K562 (cell line): Measurements from ENCODE around the gene YBX2. TPM values are rescaled to one million over a fixed set of nuclear protein-coding genes. Genes with fewer than 3 reads are reported as not detected.
A peak's percentile ranks its signal among the peaks of the same experiment; 100 is the strongest.

ENCODE experiments used
- ARNT ChIP-seq, 2 experiments: fragments of 450-650 bp; IDR thresholded peaks; 2 replicates each; pipeline ENCODE4 v1.6.1; 2016; ENCODE audit warnings: mild to moderate bottlenecking in 1 of 2
- CREB1 ChIP-seq, 2 experiments: sonication (generic) in 1 of 2; formaldehyde crosslinking in 1 of 2; IDR thresholded peaks; 2 replicates each; pipeline versions ENCODE4 v1.6.1 to v1.8.0; 2012 to 2022; ENCODE audit warnings: inconsistent platforms in 1 of 2, mild to moderate bottlenecking in 1 of 2, missing genetic modification reagents in 1 of 2, moderate library complexity in 1 of 2
- CTBP1 ChIP-seq: fragments of 450-650 bp; IDR thresholded peaks from 2 replicates; pipeline ENCODE4 v1.6.1; 2016; ENCODE audit warnings: borderline replicate concordance
- DIDO1 ChIP-seq: fragments of 450-650 bp; IDR thresholded peaks from 2 replicates; pipeline ENCODE4 v1.6.1; 2016; ENCODE audit warnings: low read depth, missing biosample characterization, missing genetic modification characterization
- E2F6 ChIP-seq, 2 experiments: IDR thresholded peaks; 2 replicates each; pipeline ENCODE4 v1.6.1; 2011; ENCODE audit warnings: borderline replicate concordance in 1 of 2, control low read depth in 1 of 2, low read depth in 1 of 2, low read length in 1 of 2, mild to moderate bottlenecking in 1 of 2, mixed read lengths in 1 of 2, moderate library complexity in 1 of 2; ENCODE audit not compliant: insufficient read depth in 1 of 2, insufficient read length in 1 of 2, poor library complexity in 1 of 2, severe bottlenecking in 1 of 2; ENCODE audit errors: extremely low read depth in 1 of 2
- ELK1 ChIP-seq: sonication (generic); formaldehyde crosslinking; IDR thresholded peaks from 2 replicates; pipeline ENCODE4 v1.8.1; 2022; ENCODE audit warnings: missing genetic modification reagents
- EP400 ChIP-seq: fragments of 450-650 bp; IDR thresholded peaks from 2 replicates; pipeline ENCODE4 v1.6.1; 2017; ENCODE audit warnings: antibody characterized with exemption, mild to moderate bottlenecking, moderate library complexity
- FOXK2 ChIP-seq, 2 experiments: fragments of 450-650 bp; IDR thresholded peaks in 1 of 2; conservative IDR thresholded peaks in 1 of 2; 2 replicates each; pipeline ENCODE4 v1.6.1; 2016; ENCODE audit warnings: low read depth in 2 of 2, mild to moderate bottlenecking in 1 of 2
- GTF2F1 ChIP-seq: IDR thresholded peaks from 2 replicates; pipeline ENCODE4 v1.6.1; 2011; ENCODE audit warnings: low read depth, low read length, improper control_type of control experiment
- HCFC1 ChIP-seq: IDR thresholded peaks from 2 replicates; pipeline ENCODE4 v1.6.1; 2012; ENCODE audit warnings: low read depth, low read length, improper control_type of control experiment
- HDGF ChIP-seq: fragments of 450-650 bp; IDR thresholded peaks from 2 replicates; pipeline ENCODE4 v1.6.1; 2016
- KDM5B ChIP-seq: fragments of 200-600 bp; sonication (generic); IDR thresholded peaks from 2 replicates; pipeline ENCODE4 v1.6.1; 2012; ENCODE audit warnings: low read depth, mild to moderate bottlenecking, moderate library complexity, low read length, control low read depth, inconsistent platforms; ENCODE audit not compliant: insufficient replicate concordance
- LCOR ChIP-seq: sonication (generic); formaldehyde crosslinking; IDR thresholded peaks from 2 replicates; pipeline ENCODE4 v1.8.0; 2022; ENCODE audit warnings: mild to moderate bottlenecking, missing genetic modification reagents
- MAFF ChIP-seq: IDR thresholded peaks from 2 replicates; pipeline ENCODE4 v1.6.1; 2012; ENCODE audit warnings: low read length, improper control_type of control experiment
- NONO ChIP-seq, 2 experiments: fragments of 200-400 bp in 1 of 2; fragments of 450-650 bp in 1 of 2; formaldehyde crosslinking in 1 of 2; IDR thresholded peaks; 2 replicates each; pipeline ENCODE4 v1.6.1; 2017; ENCODE audit warnings: low read depth in 2 of 2, mild to moderate bottlenecking in 2 of 2, moderate library complexity in 2 of 2, low read length in 1 of 2
- RB1 ChIP-seq: fragments of 450-650 bp; IDR thresholded peaks from 2 replicates; pipeline ENCODE4 v1.6.1; 2017; ENCODE audit warnings: low read depth, mild to moderate bottlenecking
- RBFOX2 ChIP-seq: fragments of 200-400 bp; formaldehyde crosslinking; IDR thresholded peaks from 2 replicates; pipeline ENCODE4 v1.6.1; 2017; ENCODE audit warnings: low read depth, mild to moderate bottlenecking, low read length, moderate library complexity
- RFX7 ChIP-seq: fragments of 250-450 bp; sonication (Bioruptor Pico); IDR thresholded peaks from 2 replicates; pipeline ENCODE4 v1.5.1; 2021; ENCODE audit warnings: mild to moderate bottlenecking
- SAP30 ChIP-seq: fragments of 200-600 bp; sonication (generic); IDR thresholded peaks from 2 replicates; pipeline ENCODE4 v1.6.1; 2012; ENCODE audit warnings: borderline replicate concordance, low read depth, mild to moderate bottlenecking, moderate library complexity, low read length, control low read depth, inconsistent platforms; ENCODE audit not compliant: insufficient read depth, poor library complexity, severe bottlenecking
- SMAD1 ChIP-seq: fragments of 150-350 bp; IDR thresholded peaks from 2 replicates; pipeline ENCODE4 v1.6.1; 2014; ENCODE audit warnings: low read length, low read depth; ENCODE audit not compliant: partially characterized antibody
- SP1 ChIP-seq: sonication (generic); formaldehyde crosslinking; IDR thresholded peaks from 2 replicates; pipeline ENCODE4 v1.8.1; 2022; ENCODE audit warnings: mild to moderate bottlenecking, missing genetic modification reagents
- ZBTB1 ChIP-seq: sonication (generic); formaldehyde crosslinking; IDR thresholded peaks from 2 replicates; pipeline ENCODE4 v1.8.1; 2023; ENCODE audit warnings: missing genetic modification reagents, low read depth, mild to moderate bottlenecking, borderline replicate concordance
- ZBTB12 ChIP-seq: fragments of 250-450 bp; sonication (Bioruptor Pico); IDR thresholded peaks from 2 replicates; pipeline ENCODE4 v1.4.0; 2020
- polyA plus RNA-seq, 8 experiments: library from polyadenylated mRNA; depleted of rRNA in 4 of 8; stranded (reverse) in 5 of 8; unstranded in 3 of 8; fragments of >200 nt; fragmentation: Nextera tagmentation in 2 of 8; fragmentation: Illumina TruSeq in 1 of 8; extraction: Ambion mirVana in 2 of 8; extraction: Trizol in 1 of 8; gene quantifications; 2 replicates each; pipeline versions ENCODE4 v1.2.1 to v1.2.3, GENCODE V29; 2011 to 2014; ENCODE audit warnings: inconsistent platforms in 1 of 8, missing spikeins in 1 of 8
- total RNA-seq, 7 experiments: library from RNA; depleted of rRNA in 6 of 7; stranded (reverse); fragments of >200 nt in 6 of 7; fragmentation: Illumina TruSeq in 2 of 7; extraction: Trizol in 2 of 7; gene quantifications; 2 replicates each; pipeline versions ENCODE4 v1.2.1 to v1.2.3, GENCODE V29; 2011 to 2021; ENCODE audit warnings: low replicate concordance in 1 of 7

The YBX2 gene
- total and polyA plus RNA-seq, 9 of the 15 experiments (the other 6 are each of a cell fraction or from before 2014, with no cell fraction given): 0.03 to 0.59 (median 0.27) TPM; not detected in 6

GRCh38 chr17:7306911-7307685, 12.7 kb upstream of the YBX2 start, which contains the start of gene EIF5A (continued):
- TF ChIP-seq ARNT (IDR thresholded peaks at IDR 0.05): 0 out of 4 replicates have a peak, but pooled peaks of 1 of the 2 experiments have one; percentile 3
- no peak for TF ChIP-seq MAFF
- peak; percentile 69; the same call in 1 of the 2 replicates for TF ChIP-seq CREB1 (IDR thresholded peaks at IDR 0.05)
- peak; percentile 71; the same call in 1 of the 2 replicates for TF ChIP-seq CREB1 (CRISPR knock-in tag; IDR thresholded peaks at IDR 0.05)
- 0 out of 2 replicates have a peak, but pooled peaks have one; percentile 28 for TF ChIP-seq LCOR (CRISPR knock-in tag)
- no peak for TF ChIP-seq ELK1
- TF ChIP-seq E2F6 (IDR thresholded peaks at IDR 0.05; ENCODE audit: borderline replicate concordance in 1 of 2, extremely low read depth in 1 of 2, insufficient read depth in 1 of 2, insufficient read length in 1 of 2, low read depth in 1 of 2, low read length in 1 of 2, poor library complexity in 1 of 2, severe bottlenecking in 1 of 2): peak in 1 of 2 experiments; percentile 14
- peak; percentile 61 for TF ChIP-seq SP1 (CRISPR knock-in tag)
- TF ChIP-seq ZBTB12 (CRISPR knock-in tag): peak; percentile 35; the same call in 1 of the 2 replicates
- TF ChIP-seq SMAD1: no peak
- TF ChIP-seq RFX7 (CRISPR knock-in tag): no peak
- TF ChIP-seq RBFOX2: peak; percentile 81
- TF ChIP-seq RB1: peak; percentile 15; the same call in 1 of the 2 replicates
- peak; percentile 75 for TF ChIP-seq KDM5B
- peak; percentile 77; the same call in 1 of the 2 replicates for TF ChIP-seq ZBTB1 (CRISPR knock-in tag)
- peak; percentile 75 for TF ChIP-seq HCFC1
- peak; percentile 26; the same call in 1 of the 2 replicates for TF ChIP-seq CTBP1
- TF ChIP-seq HDGF: peak; percentile 72; the same call in 1 of the 2 replicates
- no peak for TF ChIP-seq NONO (IDR thresholded peaks at IDR 0.05; ENCODE audit: low read depth in 2 of 2, low read length in 1 of 2)
- peak; percentile 76 to 85; a peak in 3 of 4 replicates for TF ChIP-seq FOXK2 (conservative IDR thresholded peaks at IDR 0.05 in 1 of 2, IDR thresholded peaks at IDR 0.05 in 1 of 2; ENCODE audit: low read depth in 2 of 2)
- TF ChIP-seq DIDO1 (tag): peak; percentile 71; the same call in 1 of the 2 replicates
- TF ChIP-seq EP400: peak; percentile 84
- 0 out of 2 replicates have a peak, but pooled peaks have one; percentile 46 for TF ChIP-seq GTF2F1
- peak; percentile 37 for TF ChIP-seq SAP30
